Daoy (cell line): ENCODE data around the gene INPP5E. TPM values are rescaled to one million over a fixed set of nuclear protein-coding genes. Genes with fewer than 3 reads are reported as not detected.
"Not testable (repeated sequence)": the region's sequence is repeated elsewhere in the genome, so short reads cannot be mapped to it uniquely, and the experiment has no call there.

Experiments
- DNase-seq: peaks from one replicate; pipeline ENCODE4 v3.0.0-alpha.2; 2015; ENCODE audit warnings: low read depth
- total RNA-seq: library from RNA; depleted of rRNA; stranded (reverse); fragments of >200 nt; shearing (Covaris generic); gene quantifications from 2 replicates; pipeline ENCODE4 v1.2.3, GENCODE V29; 2014

INPP5E gene
- total RNA-seq, 1 experiment from 2014 or later: 6.6 TPM

DNA sequence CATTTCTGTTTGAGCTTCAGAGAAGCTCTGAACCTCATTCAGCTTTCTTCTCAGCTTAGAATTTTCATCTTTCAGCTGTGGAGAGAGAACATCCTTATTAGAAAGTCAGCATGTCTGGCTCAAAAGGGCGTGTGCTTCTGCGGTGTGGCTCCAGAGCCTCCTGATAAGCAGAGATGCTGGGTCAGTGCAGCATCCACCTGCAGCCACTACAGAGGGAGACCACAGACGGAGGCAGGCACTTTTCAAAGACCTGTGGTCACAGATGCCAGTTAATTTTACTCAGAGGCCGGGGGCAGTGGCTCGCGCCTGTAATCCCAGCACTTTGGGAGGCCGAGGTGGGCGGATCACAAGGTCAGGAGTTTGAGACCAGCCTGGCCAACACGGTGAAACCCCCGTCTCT is 33.7 kb downstream of the INPP5E start:
- DNase-seq: not testable (repeated sequence)

DNA sequence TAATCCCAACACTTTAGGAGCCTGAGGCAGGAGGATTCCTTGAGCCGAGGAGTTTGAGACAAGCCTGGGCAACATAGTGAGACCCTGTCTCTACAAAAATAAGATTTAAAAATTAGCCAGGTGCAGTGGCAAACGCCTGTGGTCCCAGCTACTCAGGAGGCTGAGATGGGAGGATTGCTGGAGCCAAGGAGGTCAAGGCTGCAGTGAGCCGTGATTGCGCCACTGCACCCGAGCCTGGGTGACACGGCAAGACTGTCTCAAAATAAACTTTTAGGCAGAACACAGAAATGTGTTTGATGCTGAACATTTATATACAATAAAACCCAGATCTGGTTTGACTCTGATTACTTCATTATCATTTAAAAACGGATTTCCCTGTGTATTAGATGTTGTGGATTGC is 34.2 kb downstream of the INPP5E start:
- no peak for DNase-seq

DNA sequence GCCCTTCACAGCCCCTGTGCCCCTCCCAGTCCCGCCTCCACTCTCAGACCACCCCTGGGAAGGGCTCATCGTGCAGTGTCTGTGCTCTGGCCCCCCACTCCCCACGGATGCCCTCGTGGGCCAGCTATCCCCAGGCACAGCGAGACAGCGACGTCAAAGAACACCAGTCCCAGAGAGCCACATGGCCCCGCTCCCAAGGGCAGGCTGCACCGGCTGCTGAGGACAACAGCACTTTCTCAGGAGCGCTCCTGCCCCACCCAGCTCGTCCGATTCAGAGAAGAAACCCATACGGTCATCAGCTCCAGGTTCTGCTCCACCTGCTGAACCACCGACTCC is 34.9 kb downstream of the INPP5E start:
- no peak for DNase-seq

DNA sequence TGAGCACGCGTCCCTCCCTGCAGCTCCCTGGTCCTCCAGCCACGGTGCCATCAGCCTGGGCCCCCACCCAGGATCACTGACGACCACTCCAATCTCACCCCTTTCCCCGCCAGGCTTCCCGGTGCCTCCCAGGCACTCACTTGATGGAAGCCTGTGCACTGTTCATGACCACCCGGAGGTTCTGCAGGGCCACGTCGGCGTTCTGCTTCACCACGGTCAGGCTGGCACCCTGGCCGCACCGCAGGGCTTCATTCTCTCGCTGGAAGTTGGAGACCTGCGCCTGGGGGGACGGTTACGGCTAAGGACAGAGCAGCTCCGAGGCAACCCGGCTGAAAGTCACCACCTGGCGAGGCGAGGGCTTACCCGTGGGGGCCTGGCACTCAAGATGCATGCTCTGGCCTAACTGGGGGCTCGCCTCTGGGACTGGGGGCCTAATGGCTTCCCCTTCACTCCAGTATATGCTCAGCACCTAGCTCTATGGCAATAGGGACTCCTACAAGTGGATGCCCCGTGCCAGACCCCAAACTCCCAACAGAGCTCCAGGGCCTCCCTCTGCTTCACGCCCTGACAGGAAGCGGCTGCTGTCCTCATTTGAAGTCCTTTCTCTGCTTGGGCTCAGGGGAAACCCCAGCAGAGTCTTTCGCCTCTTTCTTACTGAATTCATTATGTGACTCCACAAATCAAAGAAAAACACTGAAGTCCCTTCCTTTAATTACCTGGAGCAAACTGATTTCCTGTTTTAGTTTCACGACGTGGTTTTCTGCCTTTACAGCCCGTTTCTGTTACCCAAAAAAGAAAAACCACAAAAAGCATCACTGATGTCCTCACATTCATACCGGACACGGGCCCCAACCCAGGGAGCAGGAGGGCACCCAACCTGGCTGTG is 35.5 kb downstream of the INPP5E start:
- no peak for DNase-seq

DNA sequence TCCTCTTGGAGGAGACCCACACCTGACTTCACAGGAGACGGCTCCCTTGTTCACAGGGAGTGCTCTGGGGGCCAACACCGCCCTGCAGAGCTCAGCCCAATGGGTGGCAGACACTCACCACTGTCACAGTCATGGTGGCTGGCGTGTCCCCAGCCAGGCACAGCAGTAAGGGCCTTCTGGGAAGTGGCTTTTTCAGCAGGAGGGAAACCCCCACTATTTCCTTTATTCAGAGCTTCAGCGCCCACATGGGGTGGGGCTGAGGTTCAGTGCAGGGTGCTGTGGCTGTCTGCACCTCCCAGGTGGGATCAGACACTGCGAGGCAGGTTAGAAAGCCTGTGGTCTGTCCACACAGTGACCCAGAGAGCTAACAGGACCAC is 36.1 kb downstream of the INPP5E start:
- DNase-seq: no peak

DNA sequence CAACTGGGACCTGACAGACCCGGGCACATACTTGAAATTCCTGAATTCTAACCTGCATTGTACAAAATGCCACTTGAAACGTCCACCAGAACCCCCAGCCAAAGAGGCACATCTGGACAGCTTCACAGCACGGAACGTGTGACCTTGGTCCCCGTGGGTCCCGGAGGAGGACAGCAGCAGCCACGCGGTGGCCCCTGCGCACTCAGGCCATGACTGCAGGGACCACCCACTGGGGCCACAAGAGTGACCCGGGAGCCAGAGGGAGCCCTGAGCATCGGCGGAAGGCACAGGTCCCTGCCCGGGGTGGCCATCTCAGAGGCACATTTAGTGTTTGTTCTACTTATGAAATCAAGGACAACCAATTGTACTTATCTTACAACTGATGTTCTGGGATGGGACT is 37.6 kb downstream of the INPP5E start:
- no peak for DNase-seq

DNA sequence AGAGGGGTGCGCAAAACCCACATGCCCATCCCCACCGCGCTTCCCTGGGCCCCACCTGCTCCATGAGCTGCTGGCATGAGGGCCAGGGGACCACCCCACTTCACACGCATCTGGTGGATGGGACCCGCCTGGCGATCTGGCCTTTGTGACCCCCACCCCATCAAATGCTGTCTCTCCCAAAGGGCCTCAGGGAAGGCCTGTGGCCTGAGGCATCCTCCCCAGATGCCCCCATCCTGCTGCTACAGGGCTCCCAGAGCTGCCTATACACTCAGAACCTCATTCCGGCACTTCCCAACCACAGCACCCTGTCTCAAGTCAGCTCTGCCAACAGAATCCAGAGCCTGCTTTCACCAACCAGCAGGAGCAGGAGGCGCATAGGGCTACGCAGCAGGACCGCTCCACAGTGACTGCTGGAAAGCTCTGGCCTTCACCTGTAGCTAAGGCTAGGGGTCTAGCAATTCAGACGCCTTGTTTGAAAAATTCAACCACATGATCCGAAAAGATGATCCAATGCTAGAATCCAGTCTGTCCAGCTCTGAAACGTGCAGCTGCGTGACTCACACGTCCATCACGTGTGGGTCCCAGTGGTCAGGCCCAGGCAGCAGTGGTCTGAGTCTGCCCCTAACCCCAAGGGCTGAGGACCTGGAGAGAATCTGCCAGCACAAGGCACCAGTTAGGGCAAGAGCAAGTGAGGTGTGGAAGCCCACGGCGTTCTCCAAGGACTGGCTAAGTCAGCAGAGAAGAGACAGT is 38.3 kb downstream of the INPP5E start:
- DNase-seq: no peak

DNA sequence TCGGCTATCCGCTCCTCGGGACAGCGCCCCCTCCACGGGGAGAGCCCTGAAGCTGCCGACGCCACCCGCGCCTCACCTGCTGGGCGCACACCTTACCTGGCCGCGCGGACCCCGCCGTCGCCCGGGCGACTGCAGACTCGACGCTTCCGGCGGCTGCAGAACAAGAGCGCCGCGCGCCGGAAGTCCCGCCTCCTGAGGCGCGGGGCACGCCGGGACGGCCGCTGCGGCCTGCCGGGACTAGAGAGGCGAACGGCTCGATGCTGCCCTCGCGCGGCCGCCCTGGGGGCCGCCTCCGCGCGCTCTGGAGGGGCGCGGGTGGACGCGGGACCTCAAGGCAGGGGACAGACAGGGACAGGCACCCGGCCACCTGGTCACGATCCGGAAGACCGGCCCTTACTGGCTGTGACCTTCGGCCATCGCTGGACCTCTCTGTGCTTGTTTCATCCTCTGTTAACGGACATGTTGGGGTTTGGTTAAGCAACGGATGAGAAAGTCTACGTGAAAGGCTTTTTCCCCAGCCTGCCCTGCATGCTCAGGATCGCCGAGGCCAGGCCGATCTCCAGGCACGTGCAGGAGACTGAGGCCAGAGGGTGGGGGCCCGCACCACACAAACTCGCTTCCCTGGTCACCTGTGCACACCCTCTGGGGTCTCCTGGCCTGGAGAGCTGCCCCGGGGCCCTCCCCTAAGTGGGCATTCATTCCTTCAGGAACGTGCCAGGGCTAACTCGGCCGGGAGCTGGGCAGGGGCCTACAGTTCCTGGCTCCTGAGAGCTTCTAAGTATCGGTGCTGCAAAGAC is 39.4 kb downstream of the INPP5E start, which contains the start of gene SNAPC4:
Gene SNAPC4, minus strand, starts transcription at position 133 of the 797 bp plus-strand sequence. CDS start 1,742 bp downstream, outside the sequence.
- peak; percentile 95 for DNase-seq

DNA sequence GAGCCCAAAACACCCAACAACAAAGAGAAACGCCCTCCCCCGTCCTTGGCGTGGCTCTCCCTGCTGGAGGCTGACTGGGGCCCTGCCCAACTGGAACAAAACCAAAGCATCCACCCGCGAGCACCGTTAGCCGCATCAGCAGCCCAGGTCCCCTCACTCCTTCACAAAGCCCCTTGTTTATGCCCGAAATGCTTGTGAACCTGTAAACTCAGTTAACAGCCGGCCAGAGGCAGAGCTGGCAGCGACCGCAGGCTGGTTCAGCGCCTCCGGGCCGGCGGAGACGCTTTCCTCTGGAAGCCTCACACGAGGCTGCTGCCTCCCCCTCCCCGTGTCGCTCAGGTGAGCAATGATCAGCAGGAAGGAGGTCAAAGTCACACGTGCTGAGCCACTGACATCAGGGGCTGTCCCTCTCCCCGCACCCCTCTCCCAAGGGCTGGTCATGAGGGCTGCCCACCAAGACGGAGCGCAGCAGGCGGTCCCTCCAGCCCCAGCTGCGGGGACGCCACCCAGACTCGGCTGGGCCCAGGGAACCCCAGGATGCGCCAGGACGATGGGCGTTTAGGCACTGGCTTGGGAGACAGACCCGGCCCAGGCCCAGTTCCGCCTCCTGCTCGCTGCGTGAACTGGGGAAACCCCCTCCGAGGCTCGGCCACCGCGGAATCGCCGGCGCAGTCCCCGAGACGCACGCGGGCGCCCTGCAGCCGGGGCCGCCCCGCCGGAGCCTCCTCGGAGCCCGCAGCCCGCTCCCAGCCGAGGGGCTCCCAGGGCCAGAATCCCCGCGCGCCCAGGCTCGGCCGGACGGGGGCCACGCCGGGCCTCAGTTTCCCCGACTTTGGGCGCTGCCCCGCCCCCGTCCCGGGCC is 40.2 kb downstream of the INPP5E start:
- peak; percentile 51 for DNase-seq

DNA sequence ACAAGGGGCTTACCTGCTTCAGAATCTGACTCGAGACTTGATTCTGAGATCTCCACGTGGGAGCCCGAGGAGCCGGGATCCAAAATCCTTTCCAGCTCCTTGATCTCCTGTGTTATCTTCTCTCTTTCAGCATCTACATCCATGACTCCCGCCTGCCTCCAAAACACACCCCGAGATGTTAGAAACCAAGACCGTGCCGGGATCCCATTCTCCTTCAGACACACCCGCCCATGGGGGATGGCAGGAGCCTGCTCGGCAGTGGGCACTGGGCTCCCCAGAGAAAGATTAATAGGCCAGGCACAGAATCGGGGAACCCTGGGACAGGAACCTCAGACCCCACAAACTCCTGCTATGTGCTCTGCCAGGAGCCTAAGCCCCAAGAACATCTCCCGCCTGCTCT is 41.4 kb downstream of the INPP5E start:
- DNase-seq: no peak

DNA sequence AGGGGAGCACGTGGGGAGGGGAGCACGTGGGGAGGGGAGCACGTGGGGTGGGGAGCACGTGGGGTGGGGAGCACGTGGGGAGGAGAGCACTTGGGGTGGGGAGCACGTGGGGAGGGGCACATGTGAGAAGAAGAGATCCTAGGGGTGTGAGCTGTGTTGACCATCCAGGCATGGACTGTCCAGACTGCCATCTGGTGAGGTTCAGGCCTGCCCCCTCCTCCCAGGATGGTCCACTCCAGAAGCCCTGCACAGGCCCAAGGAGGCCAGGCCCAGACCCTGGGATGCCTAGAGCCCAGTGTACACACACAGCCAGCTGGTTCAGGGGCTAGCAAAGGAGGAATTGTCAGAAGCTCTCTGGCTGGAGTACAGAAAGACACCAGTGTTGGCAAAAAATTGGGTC is 42.0 kb downstream of the INPP5E start:
- DNase-seq: no peak

DNA sequence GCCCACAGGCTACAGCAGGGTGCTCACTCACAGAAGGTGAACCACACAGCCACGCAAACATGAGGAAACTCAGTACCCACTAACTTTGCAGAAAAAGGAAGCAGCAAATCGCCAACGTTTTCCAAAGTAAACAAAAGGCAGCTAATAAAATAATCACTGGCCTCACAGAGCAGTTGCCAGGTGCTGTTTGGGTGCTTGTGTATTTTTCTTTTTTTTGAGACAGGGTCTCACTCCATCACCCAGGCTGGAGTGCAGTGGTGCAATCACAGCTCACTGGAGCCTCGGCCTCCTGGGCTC is 43.5 kb downstream of the INPP5E start:
- DNase-seq: no peak

DNA sequence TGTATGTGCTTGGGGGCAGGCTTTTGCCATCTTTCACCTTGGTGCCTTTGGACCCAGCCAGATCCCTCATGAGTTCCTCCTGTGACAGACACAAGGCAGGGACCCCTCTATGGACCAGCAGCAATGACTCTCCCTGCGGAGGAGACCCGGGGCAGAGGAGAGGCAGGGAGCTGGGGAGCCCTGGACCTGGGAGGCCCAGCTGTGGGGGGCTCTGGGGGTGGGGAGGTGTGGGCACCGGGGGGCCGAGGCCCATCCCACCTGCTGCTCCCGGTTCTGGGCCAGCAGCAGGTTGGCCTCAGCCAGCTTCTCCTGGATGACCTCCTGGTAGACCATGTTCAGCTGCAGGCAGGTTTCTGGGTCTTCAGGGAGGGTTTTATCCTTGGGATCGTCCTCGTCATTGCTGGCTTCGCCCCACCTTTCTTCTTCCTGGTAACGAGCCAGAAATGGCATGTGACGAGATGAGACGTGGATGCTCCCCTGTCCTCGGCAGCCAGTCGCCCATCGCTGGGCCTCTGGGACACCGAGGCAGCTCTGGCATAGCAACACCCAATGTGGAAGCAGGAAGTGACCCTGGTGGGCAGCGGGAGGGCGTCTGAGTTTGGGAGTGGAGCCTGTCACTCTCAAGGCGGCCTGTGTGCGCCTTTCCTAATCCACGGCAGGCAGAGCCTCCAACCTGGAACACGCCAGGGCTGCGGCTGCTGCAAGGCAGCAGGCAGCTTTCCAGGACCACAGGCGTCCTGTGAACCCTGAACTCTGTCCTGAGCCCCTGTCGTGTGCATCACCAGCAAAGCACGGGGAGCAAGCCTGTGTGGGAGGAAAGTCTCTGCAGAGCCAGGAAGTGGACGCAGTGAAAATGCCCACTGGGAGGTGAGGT is 44.1 kb downstream of the INPP5E start:
- DNase-seq: no peak

DNA sequence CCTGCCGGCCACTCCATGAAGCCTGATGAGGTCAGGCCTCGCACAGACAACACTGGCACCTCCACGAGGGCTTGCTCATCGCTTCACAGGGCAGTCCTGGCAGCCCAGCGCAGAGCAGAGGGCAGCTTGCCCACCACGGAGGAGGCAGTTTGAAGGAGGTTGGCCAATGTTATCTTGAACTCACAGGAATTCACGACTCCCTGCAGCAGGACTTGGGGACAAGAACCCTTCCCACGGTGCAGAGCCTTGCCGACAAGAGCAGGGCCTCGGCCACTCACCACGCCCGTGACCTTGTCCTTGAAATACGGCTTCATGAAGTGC is 44.7 kb downstream of the INPP5E start:
- no peak for DNase-seq

DNA sequence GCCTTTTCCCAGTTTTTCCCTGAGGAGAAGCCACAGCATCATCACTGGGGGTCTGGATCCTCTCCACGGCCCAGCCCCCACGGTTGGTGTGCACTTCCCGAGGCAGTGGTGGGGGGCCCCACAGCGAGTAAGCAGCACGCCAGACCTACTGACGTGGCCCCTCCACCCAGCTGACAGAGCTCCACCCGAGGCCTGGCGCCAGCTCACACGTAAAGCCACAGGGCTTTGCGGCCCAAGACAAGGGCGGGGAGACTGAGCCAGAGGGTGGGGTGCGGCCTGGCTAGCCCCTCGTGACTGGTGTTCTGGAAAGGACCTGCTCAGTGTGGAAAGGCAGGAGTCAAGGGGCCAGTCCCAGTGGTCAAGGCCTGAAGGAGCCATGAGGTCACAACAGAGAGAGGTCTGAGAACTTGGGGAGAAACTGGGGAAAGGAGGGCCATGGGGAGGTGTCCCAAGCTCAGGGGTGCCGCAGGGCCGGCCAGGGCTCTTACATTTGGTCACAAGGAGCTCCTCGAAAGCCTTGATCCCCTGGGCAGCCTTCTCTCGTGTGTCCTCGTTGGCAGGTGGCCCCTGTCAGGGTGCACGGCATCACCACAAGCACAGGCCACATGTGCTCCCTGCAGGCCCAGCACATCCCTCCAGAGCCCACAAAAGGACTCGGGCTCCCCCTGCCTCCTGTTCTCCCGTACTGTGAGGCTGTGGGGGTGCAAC is 45.2 kb downstream of the INPP5E start:
- DNase-seq: no peak

DNA sequence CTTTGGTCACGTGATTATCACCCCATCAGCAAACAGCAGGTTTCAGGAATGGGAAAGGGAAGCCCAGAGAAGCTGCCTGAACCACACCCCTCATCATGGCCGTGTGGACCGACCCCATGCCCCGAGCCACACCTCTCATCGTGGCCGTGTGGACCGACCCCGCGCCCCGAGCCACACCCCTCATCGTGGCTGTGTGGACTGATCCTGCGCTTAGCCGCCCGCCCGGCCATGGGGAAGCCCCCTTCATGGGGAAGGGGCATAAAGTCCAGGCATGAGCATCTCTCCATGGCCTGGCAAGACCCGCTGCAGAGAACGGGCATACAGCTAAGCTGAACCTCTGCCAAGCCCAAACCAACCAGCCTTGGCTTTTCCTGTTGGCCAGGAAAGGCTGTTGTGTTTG is 46.1 kb downstream of the INPP5E start:
- DNase-seq: no peak

DNA sequence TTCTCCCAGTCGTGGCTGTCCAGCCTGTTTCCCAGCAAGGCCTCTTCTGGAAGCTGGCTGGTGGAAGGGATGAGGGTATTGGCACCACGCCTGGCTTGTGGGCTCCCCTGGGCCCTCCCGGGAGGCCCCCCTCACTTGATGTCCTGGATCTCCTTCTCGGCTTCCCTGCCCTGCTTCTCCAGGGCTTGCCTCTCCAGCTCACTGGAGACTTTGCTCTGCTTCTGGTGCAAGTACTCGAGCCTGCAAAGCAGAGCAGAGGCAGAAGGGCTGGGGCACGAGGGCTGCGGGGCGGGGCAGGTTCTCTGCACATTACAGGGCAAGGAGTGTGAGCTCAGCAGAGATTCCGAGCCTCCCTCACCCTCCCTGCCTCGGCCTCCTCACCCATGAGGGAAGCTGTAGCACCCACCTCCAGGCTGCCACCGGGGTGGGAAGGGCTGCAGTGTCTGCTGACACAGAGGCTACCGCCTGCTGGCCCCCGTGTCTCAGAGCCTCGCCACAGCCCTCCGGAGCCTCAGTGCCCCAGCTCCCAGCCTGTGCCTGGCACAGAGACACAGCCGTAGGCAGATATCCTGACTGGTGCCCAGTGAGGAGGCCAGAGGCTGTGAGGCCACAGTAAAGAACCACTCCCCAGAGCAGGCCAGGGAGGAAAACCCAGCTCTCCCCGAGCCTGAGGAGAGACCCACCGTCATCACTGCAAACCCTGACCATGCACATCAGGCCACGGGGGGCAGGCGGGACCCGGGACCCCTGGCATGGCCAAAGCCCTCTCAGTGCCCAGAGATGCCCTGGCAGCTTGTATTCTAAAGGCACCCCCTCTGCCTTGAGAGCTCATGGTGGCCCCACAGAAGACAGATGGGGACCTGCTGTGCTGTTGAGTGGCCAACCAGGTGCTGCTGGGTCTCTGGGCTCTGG is 46.9 kb downstream of the INPP5E start:
- no peak for DNase-seq

DNA sequence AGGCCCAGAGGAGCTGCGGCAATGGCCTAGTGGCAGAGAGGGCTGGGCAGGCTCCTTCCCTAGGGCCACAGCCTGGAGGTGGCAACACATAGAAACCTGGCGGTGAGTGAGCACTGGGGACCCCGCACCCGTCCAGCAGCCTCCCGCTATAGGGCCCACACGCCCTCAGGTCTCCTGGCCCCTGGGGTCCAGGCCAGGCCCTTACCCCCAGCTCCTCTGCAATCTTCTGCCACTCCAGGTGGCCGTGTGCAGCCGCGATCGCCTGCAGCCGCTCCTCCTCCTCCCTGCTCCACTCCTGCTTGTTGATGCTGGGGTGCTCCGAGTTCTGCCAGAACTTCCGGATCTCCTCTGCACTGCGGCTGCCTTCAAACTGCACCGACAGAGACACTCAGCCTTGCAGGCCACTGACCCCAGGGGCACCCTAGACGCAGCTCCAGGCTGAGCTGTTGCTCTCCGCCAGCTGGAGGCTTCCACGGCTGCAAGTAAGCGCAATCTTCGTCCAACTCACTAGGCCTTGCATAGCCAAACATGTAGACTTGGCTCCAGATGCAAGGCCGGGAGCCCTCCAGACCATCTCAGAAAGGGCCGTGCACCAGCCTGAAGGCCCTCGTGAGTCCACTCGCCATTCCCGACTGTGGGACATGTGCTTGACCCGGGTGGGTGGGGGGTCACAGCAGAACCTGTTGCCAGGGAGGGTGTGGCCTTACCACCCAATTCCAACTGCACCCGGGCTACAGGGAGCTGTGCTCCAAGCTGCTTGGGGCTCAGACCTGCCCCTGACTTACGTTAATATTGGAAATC is 47.7 kb downstream of the INPP5E start:
- DNase-seq: no peak
